ENCODE measurements around the gene CENPK.
"Not testable (repeated sequence)": the region's sequence is repeated elsewhere in the genome, so short reads cannot be mapped to it uniquely, and the experiment has no call there.

The CENPK gene, protein sequence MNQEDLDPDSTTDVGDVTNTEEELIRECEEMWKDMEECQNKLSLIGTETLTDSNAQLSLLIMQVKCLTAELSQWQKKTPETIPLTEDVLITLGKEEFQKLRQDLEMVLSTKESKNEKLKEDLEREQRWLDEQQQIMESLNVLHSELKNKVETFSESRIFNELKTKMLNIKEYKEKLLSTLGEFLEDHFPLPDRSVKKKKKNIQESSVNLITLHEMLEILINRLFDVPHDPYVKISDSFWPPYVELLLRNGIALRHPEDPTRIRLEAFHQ

DNA sequence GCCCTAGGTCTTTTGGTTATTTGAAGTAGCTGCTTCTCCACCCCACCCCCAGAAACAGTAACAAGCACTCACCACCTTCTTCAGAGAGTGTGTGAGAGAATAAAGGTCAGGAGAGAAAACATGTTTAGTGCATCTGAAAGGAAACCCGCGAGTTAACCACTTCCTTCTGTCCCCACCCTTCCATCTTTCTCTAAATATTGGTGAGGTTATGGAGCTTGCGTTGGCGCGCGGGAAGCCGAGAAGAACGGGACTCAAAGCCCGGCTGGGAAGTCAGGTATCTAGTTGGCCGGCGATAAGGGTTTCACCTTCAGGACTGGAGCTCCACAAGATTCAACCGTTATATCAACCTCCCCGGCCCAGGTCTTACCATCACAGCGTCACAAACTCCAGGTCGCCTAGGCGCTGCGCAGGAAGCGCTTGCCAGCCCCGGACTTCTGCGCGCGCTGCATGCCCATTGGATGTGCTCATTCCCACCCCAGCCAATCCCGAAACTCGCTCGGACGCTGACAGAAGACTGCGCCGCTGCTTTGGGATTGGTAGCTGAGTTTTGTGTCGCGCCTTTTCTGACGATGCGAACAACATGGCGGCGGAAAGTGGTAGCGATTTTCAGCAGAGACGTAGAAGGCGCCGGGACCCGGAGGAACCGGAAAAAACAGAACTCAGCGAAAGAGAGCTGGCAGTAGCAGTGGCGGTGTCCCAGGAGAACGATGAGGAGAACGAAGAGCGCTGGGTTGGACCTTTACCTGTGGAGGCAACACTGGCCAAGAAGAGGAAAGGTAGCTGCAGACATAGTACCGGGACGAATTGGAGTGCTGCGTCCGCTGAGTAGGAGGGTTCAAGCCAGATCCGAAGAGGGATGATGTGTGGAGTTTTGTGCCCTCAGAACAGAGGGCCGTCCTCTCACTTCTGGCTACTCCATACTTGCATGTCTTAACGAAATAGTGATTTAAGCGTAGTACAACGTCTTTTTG is at the start of gene CENPK, which contains the start of gene PPWD1:
CENPK (minus strand) TSS at position 438 of the 971 bp plus-strand sequence. CDS start 8,261 bp downstream, outside the sequence.
PPWD1 (plus strand) TSS at position 566 of the 971 bp plus-strand sequence; CDS start at position 581, 15 bp downstream.
- DNase-seq, result peak; percentile 80

DNA sequence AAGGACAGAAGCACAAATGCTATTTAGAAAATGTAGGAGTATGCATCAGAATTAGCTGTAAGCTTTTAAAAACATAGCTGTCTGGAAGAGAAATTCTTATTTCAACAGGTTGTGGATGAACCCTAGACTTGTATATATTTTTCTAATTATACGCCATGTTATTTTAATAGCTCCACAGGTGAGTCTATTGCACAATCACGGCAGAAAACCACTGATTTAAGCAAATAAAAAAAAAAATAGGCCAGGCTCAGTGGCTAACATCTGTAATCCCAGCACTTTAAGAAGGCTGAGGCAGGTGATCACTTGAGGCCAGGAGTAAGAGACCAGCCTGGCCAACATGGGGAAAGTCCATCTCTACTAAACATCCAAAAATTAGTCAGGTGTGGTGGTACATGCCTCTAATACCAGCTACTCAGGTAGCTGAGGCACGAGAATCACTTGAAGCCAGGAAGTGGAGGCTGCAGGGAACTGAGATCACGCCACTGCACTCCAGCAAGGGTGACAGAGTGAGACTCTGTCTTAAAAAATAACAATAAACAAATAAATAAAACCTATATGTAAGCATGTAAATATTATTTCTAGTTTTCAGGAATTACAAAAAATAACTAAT is 49.4 kb upstream of the CENPK start:
- DNase-seq, result no peak

DNA sequence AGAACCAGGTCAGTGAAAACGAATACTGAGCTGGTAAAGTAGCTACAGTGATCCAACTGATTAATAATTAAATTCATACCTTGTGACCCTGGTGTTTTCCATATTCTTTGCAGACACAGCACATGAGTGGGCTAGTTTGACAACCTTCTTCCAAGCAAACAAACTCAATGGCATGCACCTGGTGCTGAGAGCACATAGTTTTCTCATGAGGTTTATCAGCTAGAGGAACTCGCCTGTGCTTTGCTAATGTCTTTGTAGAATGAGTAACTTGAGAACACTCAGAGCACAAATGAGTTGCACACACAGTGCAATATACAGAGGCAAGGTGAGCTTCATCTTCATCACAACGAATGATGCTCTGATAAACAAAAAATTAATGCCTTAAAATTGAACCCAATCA is 48.6 kb upstream of the CENPK start:
- peak; percentile 23 for DNase-seq

- not testable (repeated sequence) for DNase-seq
Measured at GRCh38 chr5:65601761-65602160, 38.8 kb upstream of the CENPK start.

DNA sequence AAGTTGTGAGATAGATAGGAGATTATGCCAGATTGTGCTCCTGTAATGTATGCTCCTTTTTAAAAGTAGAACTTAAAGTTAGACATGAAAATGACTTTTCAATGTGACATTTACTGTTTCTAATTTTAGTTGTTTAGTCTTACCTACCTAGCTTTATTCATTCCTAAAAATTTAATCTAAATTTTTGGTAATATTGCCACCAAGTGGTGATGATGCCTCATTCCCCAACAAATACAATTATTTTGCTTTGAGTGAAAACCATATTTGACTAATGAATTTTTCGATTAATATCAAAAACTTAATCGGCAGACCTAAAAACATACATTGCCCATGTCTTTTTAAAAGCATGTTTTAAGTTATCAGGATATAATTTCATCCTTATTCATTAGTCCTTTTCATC is 25.7 kb upstream of the CENPK start:
- DNase-seq, result no peak

DNA sequence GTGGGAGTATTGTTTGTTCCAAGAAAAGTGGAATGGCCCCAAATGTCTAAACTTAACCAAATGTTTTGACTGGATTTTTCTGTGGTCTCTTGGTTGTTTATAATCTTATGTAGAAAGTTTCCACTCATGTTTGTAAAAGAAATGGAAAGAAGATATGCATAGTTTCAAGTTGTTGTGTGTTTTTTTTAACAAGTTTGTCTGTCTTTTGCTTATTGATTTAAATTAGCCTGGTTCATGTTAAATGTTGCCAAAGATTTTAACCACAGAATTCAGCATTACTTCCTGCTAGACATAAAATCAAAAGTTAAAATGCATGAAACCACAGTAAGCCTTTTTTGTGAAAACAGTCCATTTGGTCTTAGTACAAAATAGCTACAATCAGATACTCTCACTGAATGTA is 14.2 kb upstream of the CENPK start:
- no peak for DNase-seq

- DNase-seq, result no peak
Measured at GRCh38 chr5:65570598-65571226, 7.7 kb upstream of the CENPK start.

- no peak for DNase-seq
Measured at GRCh38 chr5:65566505-65566904, 3.5 kb upstream of the CENPK start.

- no peak for DNase-seq
Measured at GRCh38 chr5:65563777-65564176, 809 bp upstream of the CENPK start.

DNA sequence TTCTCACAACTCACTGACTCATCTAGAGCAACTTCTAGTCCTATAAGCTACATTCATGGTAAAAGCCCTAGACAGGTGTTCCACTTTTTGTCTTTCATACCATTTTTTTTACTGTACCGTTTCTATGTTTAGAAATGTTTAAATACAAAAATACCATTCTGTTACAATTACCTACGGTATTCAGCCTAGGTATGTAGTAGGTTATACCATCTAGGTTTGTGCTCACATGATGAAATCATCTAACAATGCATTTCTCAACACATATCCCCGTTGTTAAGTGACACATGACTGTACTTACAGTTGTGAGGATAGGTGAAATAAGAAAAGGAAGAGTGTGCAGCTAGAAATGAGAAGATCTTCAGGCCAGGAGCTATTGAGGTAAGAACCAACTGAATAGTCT is 6.2 kb downstream of the CENPK start:
- no peak for DNase-seq

DNA sequence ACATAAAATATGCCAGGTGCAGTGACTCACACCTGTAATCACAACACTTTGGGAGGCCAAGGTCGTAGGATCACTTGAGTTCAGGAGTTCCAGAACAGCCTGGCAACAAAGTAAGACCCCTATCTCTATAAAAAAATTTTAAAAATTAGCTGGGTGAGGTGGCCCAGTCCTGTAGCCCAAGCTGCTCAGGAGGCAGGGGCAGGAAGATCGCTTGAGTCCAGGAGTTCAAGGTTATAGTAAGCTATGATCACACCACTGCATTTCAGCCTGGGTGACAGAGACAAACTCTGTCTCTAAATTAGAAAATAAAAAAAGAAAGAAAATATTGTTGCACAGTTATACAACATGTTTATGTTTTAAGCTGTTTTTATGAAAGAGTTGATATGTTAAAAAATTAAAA is 6.8 kb downstream of the CENPK start:
- DNase-seq, result no peak

DNA sequence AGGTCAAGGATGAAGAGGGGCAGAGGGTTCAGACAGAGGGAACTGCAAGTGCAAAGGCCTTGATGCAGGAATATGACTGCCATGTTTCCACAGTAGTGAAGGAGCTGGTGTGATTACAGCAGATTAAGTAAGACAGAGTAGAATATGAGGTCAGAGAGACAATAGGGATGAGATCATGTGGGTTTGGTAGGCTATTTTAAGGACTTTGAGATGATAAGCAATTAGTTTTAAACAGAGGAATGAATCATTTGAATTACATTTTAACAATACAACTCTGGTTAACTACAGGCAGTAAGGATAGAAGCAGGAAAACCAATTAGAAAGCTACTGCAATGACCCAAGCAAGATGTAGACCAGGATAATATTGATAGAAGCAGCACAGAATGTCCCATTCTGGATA is 7.7 kb downstream of the CENPK start:
- DNase-seq, result no peak

GRCh38 chr5:65553941-65554340 is 9.0 kb downstream of the CENPK start:
- DNase-seq, result no peak

DNA sequence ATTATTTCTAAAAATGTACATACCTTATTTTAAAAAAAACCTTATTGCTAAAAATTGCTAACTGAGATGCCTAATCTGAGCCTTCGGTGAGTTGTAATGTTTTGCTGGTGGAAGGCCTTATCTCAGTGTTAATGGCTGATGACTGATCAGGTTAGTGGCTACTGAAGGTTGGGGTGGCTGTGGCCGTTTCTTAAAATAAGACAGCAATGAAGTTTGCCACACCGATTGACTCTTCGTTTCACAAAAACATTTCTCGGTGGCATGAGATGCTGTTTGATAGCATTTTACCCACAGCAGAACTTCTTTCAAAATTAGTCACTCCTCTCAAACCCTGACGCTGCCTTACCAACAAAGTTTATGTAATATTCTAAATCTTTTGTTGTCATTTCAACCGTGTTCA is 14.7 kb downstream of the CENPK start:
- no peak for DNase-seq

GRCh38 chr5:65546141-65546540 is 16.8 kb downstream of the CENPK start:
- no peak for DNase-seq

GRCh38 chr5:65544473-65544872 is 18.5 kb downstream of the CENPK start:
- DNase-seq, result no peak

DNA sequence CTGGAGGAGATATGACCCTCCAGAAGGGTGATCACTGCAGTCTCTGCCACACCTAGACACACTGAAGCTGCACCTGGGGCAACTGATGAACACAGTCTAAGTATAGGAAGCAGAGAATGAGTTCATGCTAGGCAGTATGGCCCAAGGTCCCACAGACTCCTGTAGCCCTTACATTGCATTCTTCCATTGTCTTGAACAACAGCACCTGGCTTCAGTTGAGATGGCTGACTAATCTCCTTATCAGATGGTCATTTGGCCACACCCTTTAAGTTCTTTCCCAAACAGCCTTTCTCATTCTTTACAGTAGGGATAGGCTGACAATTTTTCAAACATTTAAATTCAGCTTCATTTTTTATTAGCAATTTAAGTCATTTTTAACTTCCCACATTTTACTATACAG is 23.1 kb downstream of the CENPK start:
- no peak for DNase-seq

DNA sequence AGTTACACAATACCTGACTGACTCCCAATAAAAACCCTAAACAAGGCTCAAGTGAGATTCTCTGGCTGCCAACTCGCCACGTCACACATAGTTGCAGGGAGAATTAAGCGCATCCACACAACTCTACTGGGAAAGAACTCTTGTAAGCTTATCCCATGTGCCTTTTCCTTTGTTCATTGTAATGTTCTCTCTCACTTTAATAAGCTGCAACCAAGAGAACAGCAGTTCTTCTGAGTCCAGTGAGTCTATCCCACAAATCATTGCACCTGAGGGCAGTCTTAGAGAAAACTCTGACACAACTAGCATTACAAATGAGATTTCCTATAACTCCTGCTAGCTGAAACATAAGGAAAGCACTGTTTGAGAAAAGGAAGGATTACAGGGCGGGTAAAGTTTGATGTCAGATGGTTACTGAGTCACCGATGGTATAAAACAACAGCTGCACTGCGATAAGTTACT is 27.4 kb downstream of the CENPK start:
- no peak for DNase-seq

DNA sequence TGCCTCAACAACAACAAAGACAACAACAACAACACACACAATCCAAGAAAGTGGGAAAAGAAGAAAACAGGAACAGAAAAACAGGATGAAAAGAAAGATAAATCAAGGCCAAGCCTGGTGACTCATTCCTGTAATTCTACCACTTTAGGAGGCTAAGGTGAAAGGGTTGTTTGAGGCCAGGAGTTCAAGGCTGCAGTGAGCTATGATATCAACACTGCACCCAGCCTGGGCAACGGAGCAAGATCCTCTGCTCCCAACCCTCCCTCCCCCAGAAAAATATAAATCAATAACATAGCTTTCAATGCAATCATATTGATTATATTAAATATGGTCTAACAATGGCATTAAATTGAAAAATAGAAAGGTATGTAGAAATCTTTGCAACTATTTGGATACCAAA is 32.1 kb downstream of the CENPK start:
- DNase-seq, result no peak

DNA sequence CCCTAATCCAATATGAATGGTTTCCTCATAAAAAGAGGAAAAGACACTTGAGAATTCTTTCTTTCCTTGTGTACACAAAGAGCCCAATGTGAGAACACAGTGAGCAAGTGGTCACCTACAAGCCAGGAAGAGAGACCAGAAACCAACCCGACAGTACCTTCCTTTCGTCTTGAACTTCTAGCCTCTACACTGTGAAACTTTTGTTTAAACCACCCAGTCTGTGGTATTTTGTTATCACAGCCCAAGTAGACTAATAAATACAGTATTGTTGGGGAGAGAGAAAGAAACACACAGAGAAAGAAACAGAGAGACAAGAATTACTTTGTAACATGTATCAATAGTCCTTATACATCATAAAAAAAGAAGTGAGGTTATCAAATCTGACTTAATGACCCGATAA is 37.2 kb downstream of the CENPK start:
- no peak for DNase-seq

DNA sequence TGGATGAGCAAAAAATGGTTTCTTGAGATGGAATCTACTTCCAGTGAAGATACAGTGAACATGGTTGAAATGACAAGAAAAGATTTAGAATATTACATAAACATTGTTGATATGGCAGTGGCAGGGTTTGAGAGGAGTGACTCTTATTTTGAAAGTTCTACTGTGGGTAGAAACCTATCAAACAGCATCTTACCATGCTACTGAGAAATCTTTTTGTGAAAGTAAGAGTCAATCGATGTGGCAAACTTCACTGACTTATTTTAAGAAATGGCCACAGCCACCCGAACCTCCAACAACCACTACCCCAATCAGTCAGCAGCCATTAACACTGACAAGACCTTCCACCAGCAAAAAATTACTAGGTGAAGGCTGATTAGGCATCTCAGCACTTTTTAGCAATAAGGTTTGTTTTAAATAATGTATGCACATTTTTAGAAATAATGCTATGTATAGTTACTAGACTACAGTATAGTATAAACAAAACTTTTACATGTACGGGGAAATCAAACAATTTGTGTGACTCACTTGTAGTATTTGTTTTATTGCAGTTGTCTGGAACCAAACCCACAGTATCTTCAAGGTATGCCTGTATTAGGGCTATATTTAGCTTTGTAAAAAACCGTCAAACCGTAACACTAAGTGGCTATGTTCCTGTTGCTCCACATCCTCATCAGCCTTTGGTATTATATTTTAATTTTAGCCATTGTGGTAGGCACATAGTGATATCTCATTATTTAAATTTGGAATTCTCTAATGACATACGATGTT is 50.6 kb downstream of the CENPK start:
- no peak for DNase-seq

DNA sequence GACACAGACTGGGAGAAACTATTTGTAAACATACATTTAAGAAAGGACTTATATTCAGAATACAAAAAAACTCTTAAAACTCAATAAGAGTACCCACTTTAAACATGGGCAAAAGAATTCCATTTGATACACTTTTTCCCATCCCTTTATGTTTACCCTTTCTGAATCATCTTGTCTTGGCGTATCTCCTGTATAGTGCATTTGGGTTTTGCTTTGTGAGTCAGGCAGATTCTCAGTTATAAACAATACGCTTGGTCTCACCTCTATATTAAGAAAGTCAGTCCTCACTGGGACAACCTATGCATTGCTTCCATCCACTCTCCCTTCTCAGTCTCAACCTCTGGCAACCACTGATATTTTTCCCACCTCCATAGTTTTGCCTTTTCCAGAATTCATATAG is 54.0 kb downstream of the CENPK start:
- DNase-seq, result no peak

Data from DMS79 (cell line).